HepG2 (cell line): ENCODE measurements around the gene ADCY9. TPM values are rescaled to one million over a fixed set of nuclear protein-coding genes. Genes with fewer than 3 reads are reported as not detected.

Source experiments
- ATAC-seq: fragments of 200-7000 bp; cut with Tn5 transposase; 3 replicates; pipeline ENCODE4 v1.9.1; 2020; ENCODE audit warnings: mild to moderate bottlenecking, moderate library complexity
- BruUV-seq: library from RNA; stranded (reverse); fragments of 400-500 nt; replicated peaks from 2 replicates; lab custom pipeline; 2021; lab: Mats Ljungman, UMichigan
- CTCF ChIA-PET: fragments of 300-600 bp; formaldehyde crosslinking; extraction: SDS; loops from one replicate; lab custom pipeline; 2021; ENCODE audit warnings: low total read pairs, inconsistent platforms, low intra/inter-chr PET ratio; lab: Yijun Ruan, JAX
- POLR2A ChIA-PET: fragments of 350-600 bp; sonication (Branson Sonifier 250); formaldehyde crosslinking; loops from one replicate; lab custom pipeline; 2020; ENCODE audit warnings: antibody characterized with exemption, inconsistent platforms; lab: Yijun Ruan, JAX
- DNase-seq: peaks from one replicate; pipeline ENCODE4 v3.0.0-alpha.2; 2015; ENCODE audit warnings: low spot score
- FAIRE-seq: peaks from 3 replicates; lab custom pipeline; 2011; peaks lifted over from hg19 to GRCh38; lab: Jason Lieb, UNC
- H2AFZ ChIP-seq: one replicate; pipeline ENCODE4 v1.6.1; 2011; ENCODE audit warnings: low read length, inconsistent platforms
- H3K27ac ChIP-seq: fragments of 300-600 bp; 3 replicates; pipeline ENCODE4 v1.8.0; 2011; ENCODE audit warnings: mixed run types, mild to moderate bottlenecking, mixed read lengths, low read length, inconsistent platforms; ENCODE audit not compliant: insufficient read depth; ENCODE audit errors: extremely low read length
- H3K27me3 ChIP-seq, 2 experiments: fragments of 200-600 bp in 1 of 2; 2 replicates in 1 of 2; 3 replicates in 1 of 2; pipeline versions ENCODE4 v1.6.0 to v1.8.0; 2011; ENCODE audit warnings: low read length in 2 of 2, mild to moderate bottlenecking in 2 of 2, moderate library complexity in 2 of 2, inconsistent platforms in 1 of 2; ENCODE audit not compliant: insufficient read depth in 2 of 2, control insufficient read depth in 1 of 2
- H3K36me3 ChIP-seq, 2 experiments: fragments of 200-600 bp in 1 of 2; replicated peaks in 1 of 2; 2 replicates in 1 of 2; 3 replicates in 1 of 2; pipeline versions ENCODE4 v1.5.1 to v1.8.0; 2011; ENCODE audit warnings: low read length in 2 of 2, inconsistent platforms in 1 of 2; ENCODE audit not compliant: insufficient read depth in 2 of 2, control insufficient read depth in 1 of 2
- H3K4me1 ChIP-seq: 2 replicates; pipeline ENCODE4 v1.5.1; 2012; ENCODE audit warnings: low read length, inconsistent platforms; ENCODE audit not compliant: insufficient read depth
- H3K4me2 ChIP-seq: 2 replicates; pipeline ENCODE4 v1.6.0; 2011; ENCODE audit warnings: low read depth, low read length, inconsistent platforms
- H3K4me3 ChIP-seq, 3 experiments: fragments of 200-600 bp in 1 of 3; sonication (generic), shearing (Covaris generic) in 1 of 3; replicated peaks in 1 of 3; 2 replicates each; pipeline ENCODE4 v1.5.1; 2011 to 2016; ENCODE audit warnings: low read length in 3 of 3, inconsistent platforms in 2 of 3, low read depth in 2 of 3, mild to moderate bottlenecking in 2 of 3, control low read depth in 1 of 3, mixed read lengths in 1 of 3; ENCODE audit not compliant: insufficient read depth in 1 of 3
- H3K79me2 ChIP-seq: one replicate; pipeline ENCODE4 v1.6.1; 2011; ENCODE audit warnings: low read length, inconsistent platforms; ENCODE audit not compliant: insufficient read depth
- H3K9ac ChIP-seq: 2 replicates; pipeline ENCODE4 v1.6.0; 2011; ENCODE audit warnings: mild to moderate bottlenecking, low read depth, low read length, inconsistent platforms; ENCODE audit not compliant: insufficient read depth
- H3K9me3 ChIP-seq: 2 replicates; pipeline ENCODE4 v1.5.1; 2012; ENCODE audit warnings: mild to moderate bottlenecking, low read length
- H4K20me1 ChIP-seq: 2 replicates; pipeline ENCODE4 v1.6.0; 2011; ENCODE audit warnings: inconsistent platforms, mild to moderate bottlenecking, low read length, moderate library complexity; ENCODE audit not compliant: insufficient read depth
- ATF1 ChIP-seq: IDR thresholded peaks from 2 replicates; pipeline ENCODE4 v1.6.1; 2016; ENCODE audit warnings: mild to moderate bottlenecking, control low read depth
- PAF1 ChIP-seq: IDR thresholded peaks from 2 replicates; pipeline ENCODE4 v1.6.1; 2016; ENCODE audit warnings: missing genetic modification reagents, missing compliant biosample characterization
- RFXAP ChIP-seq: sonication (generic); formaldehyde crosslinking; IDR thresholded peaks from 2 replicates; pipeline ENCODE4 v1.4.0; 2020; ENCODE audit warnings: missing genetic modification reagents, borderline replicate concordance
- STAG1 ChIP-seq: sonication (generic); formaldehyde crosslinking; IDR thresholded peaks from 2 replicates; pipeline ENCODE4 v1.4.0; 2020; ENCODE audit warnings: missing genetic modification reagents
- ZNF484 ChIP-seq: sonication (generic); formaldehyde crosslinking; IDR thresholded peaks from 2 replicates; pipeline ENCODE4 v1.5.1; 2020; ENCODE audit warnings: mild to moderate bottlenecking, low read depth, missing genetic modification reagents, borderline replicate concordance
- ZNF883 ChIP-seq: sonication (generic); formaldehyde crosslinking; IDR thresholded peaks from 2 replicates; pipeline ENCODE4 v1.5.1; 2020; ENCODE audit warnings: mild to moderate bottlenecking, missing genetic modification reagents; ENCODE audit errors: not compliant biosample characterization
- WGBS: methylation state at CpG from one replicate; pipeline ENCODE4 v1.1.6; 2017; ENCODE audit warnings: low lambda C conversion rate; 5-methylcytosine and 5-hydroxymethylcytosine counted together
- in situ Hi-C: cut with HindIII; loops from 2 replicates; pipeline ENCODE4 v1.10.0; 2017; ENCODE audit warnings: low pct_unique_long_range_greater_than_20kb; ENCODE audit not compliant: extremely low pct_ligation_motif_present
- intact Hi-C: fragments of 100-400 bp; cut with micrococcal nuclease; formaldehyde crosslinking; loops from one replicate; pipeline ENCODE4 v1.10.0; 2022; ENCODE audit not compliant: unreplicated experiment
- polyA plus RNA-seq, 8 experiments: library from polyadenylated mRNA; depleted of rRNA in 3 of 8; stranded (reverse) in 7 of 8; unstranded in 1 of 8; fragments of >200 nt; fragmentation: Illumina TruSeq in 4 of 8; extraction: Trizol in 4 of 8; gene quantifications; 2 replicates each; pipeline versions ENCODE4 v1.2.1 to v1.2.3, GENCODE V29; 2011 to 2016; ENCODE audit warnings: low read depth in 4 of 8, missing spikeins in 1 of 8, mixed read lengths in 1 of 8; ENCODE audit not compliant: insufficient read depth in 1 of 8
- total RNA-seq, 5 experiments: library from RNA; depleted of rRNA; stranded (reverse); fragments of >200 nt; fragmentation: Illumina TruSeq; extraction: Trizol; gene quantifications; 2 replicates each; pipeline ENCODE4 v1.2.3, GENCODE V29; 2016; ENCODE audit warnings: low read depth in 1 of 5

Gene ADCY9
- total and polyA plus RNA-seq, 2 of the 13 experiments (the other 11 are each of a cell fraction or from before 2014, with no cell fraction given), result 11.2 to 13.9 TPM

DNA sequence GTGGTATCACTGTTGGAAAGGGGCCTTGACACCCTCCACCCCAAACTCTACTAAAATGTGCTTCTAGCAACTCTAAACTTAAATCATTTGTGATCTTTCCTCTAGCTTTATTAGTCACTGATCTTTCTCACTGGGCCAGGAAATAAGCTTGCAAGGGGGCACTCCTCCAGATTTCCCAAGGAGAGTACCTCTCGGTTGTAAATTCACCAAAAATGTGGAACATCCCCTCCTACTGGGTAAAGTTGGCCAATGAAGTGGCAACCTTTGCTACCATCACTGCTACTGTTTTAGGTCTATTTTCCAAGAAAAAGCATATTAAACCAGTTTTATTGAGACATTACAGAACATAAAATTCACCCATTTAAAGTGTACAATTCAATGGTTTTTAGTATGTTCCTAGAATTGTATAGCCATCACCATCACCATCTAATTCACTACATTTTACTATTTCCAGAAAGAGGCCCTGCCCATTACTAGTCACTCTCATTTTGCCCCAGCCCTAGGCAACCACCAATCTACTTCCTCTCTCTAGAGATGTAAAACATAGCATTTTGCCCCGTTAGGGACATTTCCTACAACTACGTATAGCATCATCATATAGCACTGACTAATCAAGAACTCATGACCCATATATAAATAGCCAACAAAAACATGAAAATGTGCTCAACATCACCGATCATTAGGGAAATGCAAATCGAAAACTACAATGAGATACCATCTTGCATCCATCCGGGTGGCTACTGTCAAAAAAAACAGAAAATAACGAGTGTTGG lies 44.6 kb upstream of the ADCY9 start:
- DNase-seq (no peak), ATAC-seq (no peak)
- in situ Hi-C loops, result no loop called here

DNA sequence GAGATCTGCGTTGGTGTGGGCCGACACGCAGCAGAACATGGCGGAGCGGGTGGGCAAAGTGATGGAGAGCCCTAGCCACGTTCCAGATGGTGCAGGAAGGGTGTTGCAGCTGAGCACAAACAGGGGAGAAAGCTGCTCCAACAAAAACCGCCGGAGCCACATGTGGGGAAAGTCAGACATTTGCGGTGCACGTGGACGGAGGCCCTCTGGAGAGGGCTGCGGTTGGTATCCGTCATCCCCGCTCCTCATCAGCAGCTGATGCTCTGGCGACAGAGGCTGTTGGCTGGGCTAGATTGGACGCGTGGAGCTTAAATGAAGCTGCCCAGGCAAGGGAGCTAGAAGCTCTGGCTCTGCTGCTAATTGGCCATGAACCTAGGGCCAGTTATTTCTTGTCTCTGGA lies 43.5 kb upstream of the ADCY9 start:
- Histone ChIP-seq H3K4me3 (no peak overlapping the region), H3K27ac (no peak overlapping the region), H3K9ac (no peak overlapping the region), H3K4me2 (no peak overlapping the region), H3K27me3 (no peaks in the 10 kb centered on the region; a peak in 1 of 5 replicates), H2AFZ (no peak overlapping the region), H3K4me1 (peaks cover 30% of the 10 kb centered on the region), H3K79me2 (no peaks in the 10 kb centered on the region), H4K20me1 (no peaks in the 10 kb centered on the region), H3K9me3 (no peaks in the 10 kb centered on the region), H3K36me3 (no peaks in the 10 kb centered on the region)
- no peak for FAIRE-seq
- ChIA-PET CTCF (no interaction called here), POLR2A (no interaction called here)
- in situ Hi-C loops, result no loop called here
- intact Hi-C loops, result no loop called here
- 78% methylated on average over 15 of the region's 17 CpGs for WGBS
- no peak for DNase-seq
- BruUV-seq, result no TSS peak
- TF ChIP-seq ZNF883 (CRISPR knock-in tag), result no peak
- TF ChIP-seq ZNF484 (CRISPR knock-in tag), result no peak
- ATAC-seq, result no peak

More for the DNA sequence above, 44.6 kb upstream of the ADCY9 start:
- no peak overlapping the region for H3K4me2 ChIP-seq
- TF ChIP-seq STAG1, result 0 out of 2 replicates have a peak, but pooled peaks have one; percentile 15
- TF ChIP-seq ATF1 (CRISPR knock-in tag), result no peak
- TF ChIP-seq PAF1 (CRISPR knock-in tag), result no peak
- no peak for TF ChIP-seq RFXAP
- TF ChIP-seq, all 625 proteins: peak for 1
- H3K27ac ChIP-seq, result no peak overlapping the region
- H3K79me2 ChIP-seq, result no peaks in the 10 kb centered on the region
- no peak overlapping the region for H3K9ac ChIP-seq
- intact Hi-C loops, result no loop called here
- H3K36me3 ChIP-seq, result no peaks in the 10 kb centered on the region
- FAIRE-seq, result no peak
- no peak overlapping the region for H3K4me3 ChIP-seq
- no peaks in the 10 kb centered on the region for H4K20me1 ChIP-seq
- H3K27me3 ChIP-seq, result no peaks in the 10 kb centered on the region; a peak in 1 of 5 replicates
- ChIA-PET POLR2A (no interaction called here), CTCF (no interaction called here)
- H3K4me1 ChIP-seq, result peaks cover 30% of the 10 kb centered on the region
- H3K9me3 ChIP-seq, result no peaks in the 10 kb centered on the region
- no TSS peak for BruUV-seq
- no peak overlapping the region for H2AFZ ChIP-seq
- 71% methylated on average over 7 of the region's 7 CpGs for WGBS
